HepG2 (cell line): ENCODE data around the gene IFNLR1.

Experiments used
- CHD2 ChIP-seq: IDR thresholded peaks from 2 replicates; pipeline ENCODE4 v1.6.1; 2011; ENCODE audit warnings: low read depth, low read length, improper control_type of control experiment
- HDAC2 ChIP-seq: sonication (generic); formaldehyde crosslinking; IDR thresholded peaks from 2 replicates; pipeline ENCODE4 v1.4.0; 2020; ENCODE audit warnings: missing genetic modification reagents
- HMGXB4 ChIP-seq, 2 experiments: sonication (generic) in 1 of 2; formaldehyde crosslinking in 1 of 2; IDR thresholded peaks; 2 replicates each; pipeline versions ENCODE4 v1.4.0 to v1.6.1; 2018 to 2020; ENCODE audit warnings: missing genetic modification reagents in 2 of 2, borderline replicate concordance in 1 of 2, low read depth in 1 of 2, mild to moderate bottlenecking in 1 of 2, missing biosample characterization in 1 of 2
- SMC3 ChIP-seq: IDR thresholded peaks from 2 replicates; pipeline ENCODE4 v1.6.1; 2011; ENCODE audit warnings: low read length, improper control_type of control experiment
- TF ChIP-seq, protein P1 (sequence below): sonication (generic); formaldehyde crosslinking; IDR thresholded peaks from 2 replicates; pipeline ENCODE4 v1.8.1; 2023; ENCODE audit warnings: missing genetic modification reagents, inconsistent platforms, borderline replicate concordance

DNA sequence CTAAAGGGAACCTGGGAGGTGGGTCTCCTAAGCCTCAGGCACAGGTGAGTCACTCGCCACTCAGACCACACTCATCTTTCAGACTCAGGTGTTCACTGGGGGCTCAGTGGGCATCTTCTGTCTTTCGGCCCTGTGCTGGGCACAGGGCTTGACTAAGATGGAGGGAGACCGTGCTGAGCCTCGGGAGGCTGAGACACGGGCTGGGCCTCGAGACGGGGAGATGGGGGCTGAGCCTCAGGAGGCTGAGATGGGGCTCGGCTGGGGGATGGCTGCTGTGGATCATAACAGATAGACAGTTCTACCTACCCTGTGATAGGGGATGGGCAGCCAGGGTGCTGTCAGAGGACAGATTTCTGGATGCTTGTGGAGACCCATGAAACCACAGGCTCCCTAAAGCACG, 15.5 kb upstream of the IFNLR1 start:
- TF ChIP-seq HMGXB4 (CRISPR knock-in tag; IDR thresholded peaks at IDR 0.05; ENCODE audit: borderline replicate concordance in 1 of 2, low read depth in 1 of 2) (no peak), CHD2 (no peak), HDAC2 (no peak), SMC3 (no peak)
- TF ChIP-seq, protein P1, sequence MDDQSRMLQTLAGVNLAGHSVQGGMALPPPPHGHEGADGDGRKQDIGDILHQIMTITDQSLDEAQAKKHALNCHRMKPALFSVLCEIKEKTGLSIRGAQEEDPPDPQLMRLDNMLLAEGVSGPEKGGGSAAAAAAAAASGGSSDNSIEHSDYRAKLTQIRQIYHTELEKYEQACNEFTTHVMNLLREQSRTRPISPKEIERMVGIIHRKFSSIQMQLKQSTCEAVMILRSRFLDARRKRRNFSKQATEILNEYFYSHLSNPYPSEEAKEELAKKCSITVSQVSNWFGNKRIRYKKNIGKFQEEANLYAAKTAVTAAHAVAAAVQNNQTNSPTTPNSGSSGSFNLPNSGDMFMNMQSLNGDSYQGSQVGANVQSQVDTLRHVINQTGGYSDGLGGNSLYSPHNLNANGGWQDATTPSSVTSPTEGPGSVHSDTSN (CRISPR knock-in tag) = no peak
